ENCODE results near the gene CDC42BPB. TPM values are rescaled to one million over a fixed set of nuclear protein-coding genes. Genes with fewer than 3 reads are reported as not detected.

The CDC42BPB gene
- total and polyA plus RNA-seq, 2 of the 13 experiments (the other 11 are each of a cell fraction or from before 2014, with no cell fraction given) = 19.7 to 32.3 TPM

DNA sequence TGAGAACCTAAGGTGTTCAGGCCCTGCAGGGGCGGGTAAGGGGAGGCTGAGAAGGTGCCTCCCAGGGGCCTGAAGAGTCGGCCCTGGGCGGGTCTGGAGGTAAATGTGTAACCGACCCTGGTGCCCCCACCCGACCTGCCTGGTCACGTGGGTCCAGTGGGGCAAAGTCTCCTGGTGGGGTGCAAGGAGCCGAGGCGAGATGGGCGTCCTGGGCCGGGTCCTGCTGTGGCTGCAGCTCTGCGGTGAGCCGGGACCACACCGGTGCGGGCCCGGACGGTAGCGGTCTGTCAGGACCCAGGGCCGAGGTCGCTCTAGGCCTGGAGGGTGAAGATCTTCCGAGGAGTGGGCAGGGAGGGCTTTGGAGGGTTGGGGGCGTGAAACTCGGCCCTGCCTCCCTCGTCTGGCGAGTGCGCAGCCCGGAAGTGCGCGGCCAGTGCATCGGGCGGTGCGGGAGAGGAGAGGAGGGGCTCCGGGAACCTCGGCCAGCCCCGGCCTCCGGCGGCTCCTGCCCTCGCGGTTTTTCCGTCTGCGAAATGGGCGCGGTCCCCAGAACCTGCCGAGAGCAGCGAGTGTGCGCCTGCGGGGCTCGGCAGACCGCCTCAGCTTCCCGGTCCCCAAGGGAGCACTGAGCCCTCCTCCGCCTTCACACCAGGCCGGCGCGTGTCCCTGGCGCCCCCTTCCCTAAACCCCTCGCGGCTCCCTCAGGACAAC is 134.7 kb downstream of the CDC42BPB start, which contains the start of gene AMN (continued):
- TF ChIP-seq, protein P1, sequence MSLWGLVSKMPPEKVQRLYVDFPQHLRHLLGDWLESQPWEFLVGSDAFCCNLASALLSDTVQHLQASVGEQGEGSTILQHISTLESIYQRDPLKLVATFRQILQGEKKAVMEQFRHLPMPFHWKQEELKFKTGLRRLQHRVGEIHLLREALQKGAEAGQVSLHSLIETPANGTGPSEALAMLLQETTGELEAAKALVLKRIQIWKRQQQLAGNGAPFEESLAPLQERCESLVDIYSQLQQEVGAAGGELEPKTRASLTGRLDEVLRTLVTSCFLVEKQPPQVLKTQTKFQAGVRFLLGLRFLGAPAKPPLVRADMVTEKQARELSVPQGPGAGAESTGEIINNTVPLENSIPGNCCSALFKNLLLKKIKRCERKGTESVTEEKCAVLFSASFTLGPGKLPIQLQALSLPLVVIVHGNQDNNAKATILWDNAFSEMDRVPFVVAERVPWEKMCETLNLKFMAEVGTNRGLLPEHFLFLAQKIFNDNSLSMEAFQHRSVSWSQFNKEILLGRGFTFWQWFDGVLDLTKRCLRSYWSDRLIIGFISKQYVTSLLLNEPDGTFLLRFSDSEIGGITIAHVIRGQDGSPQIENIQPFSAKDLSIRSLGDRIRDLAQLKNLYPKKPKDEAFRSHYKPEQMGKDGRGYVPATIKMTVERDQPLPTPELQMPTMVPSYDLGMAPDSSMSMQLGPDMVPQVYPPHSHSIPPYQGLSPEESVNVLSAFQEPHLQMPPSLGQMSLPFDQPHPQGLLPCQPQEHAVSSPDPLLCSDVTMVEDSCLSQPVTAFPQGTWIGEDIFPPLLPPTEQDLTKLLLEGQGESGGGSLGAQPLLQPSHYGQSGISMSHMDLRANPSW (CRISPR knock-in tag; IDR thresholded peaks at IDR 0.05; ENCODE audit: borderline replicate concordance) = no peak
- TF ChIP-seq NKX3-1 (CRISPR knock-in tag; IDR thresholded peaks at IDR 0.05) (no peak), CHD4 (IDR thresholded peaks at IDR 0.05; ENCODE audit: borderline replicate concordance, low read length) (no peak), THYN1 (CRISPR knock-in tag; IDR thresholded peaks at IDR 0.05; ENCODE audit: borderline replicate concordance, low read depth) (no peak), SIN3B (IDR thresholded peaks at IDR 0.05; ENCODE audit: low read length) (no peak), ZNF572 (CRISPR knock-in tag; IDR thresholded peaks at IDR 0.05) (0 out of 2 replicates have a peak, but pooled peaks have one; percentile 3), MED13 (CRISPR knock-in tag; IDR thresholded peaks at IDR 0.05) (0 out of 2 replicates have a peak, but pooled peaks have one; percentile 53), PHF8 (CRISPR knock-in tag; IDR thresholded peaks at IDR 0.05) (peak; percentile 99), ZNF143 (CRISPR knock-in tag; IDR thresholded peaks at IDR 0.05) (no peak), ZNF225 (CRISPR knock-in tag; IDR thresholded peaks at IDR 0.05) (0 out of 2 replicates have a peak, but pooled peaks have one; percentile 22), RFX3 (CRISPR knock-in tag; IDR thresholded peaks at IDR 0.05) (no peak), ZNF589 (CRISPR knock-in tag; conservative IDR thresholded peaks at IDR 0.05) (no peak)
- TF ChIP-seq, protein P2, sequence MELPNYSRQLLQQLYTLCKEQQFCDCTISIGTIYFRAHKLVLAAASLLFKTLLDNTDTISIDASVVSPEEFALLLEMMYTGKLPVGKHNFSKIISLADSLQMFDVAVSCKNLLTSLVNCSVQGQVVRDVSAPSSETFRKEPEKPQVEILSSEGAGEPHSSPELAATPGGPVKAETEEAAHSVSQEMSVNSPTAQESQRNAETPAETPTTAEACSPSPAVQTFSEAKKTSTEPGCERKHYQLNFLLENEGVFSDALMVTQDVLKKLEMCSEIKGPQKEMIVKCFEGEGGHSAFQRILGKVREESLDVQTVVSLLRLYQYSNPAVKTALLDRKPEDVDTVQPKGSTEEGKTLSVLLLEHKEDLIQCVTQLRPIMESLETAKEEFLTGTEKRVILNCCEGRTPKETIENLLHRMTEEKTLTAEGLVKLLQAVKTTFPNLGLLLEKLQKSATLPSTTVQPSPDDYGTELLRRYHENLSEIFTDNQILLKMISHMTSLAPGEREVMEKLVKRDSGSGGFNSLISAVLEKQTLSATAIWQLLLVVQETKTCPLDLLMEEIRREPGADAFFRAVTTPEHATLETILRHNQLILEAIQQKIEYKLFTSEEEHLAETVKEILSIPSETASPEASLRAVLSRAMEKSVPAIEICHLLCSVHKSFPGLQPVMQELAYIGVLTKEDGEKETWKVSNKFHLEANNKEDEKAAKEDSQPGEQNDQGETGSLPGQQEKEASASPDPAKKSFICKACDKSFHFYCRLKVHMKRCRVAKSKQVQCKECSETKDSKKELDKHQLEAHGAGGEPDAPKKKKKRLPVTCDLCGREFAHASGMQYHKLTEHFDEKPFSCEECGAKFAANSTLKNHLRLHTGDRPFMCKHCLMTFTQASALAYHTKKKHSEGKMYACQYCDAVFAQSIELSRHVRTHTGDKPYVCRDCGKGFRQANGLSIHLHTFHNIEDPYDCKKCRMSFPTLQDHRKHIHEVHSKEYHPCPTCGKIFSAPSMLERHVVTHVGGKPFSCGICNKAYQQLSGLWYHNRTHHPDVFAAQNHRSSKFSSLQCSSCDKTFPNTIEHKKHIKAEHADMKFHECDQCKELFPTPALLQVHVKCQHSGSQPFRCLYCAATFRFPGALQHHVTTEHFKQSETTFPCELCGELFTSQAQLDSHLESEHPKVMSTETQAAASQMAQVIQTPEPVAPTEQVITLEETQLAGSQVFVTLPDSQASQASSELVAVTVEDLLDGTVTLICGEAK (IDR thresholded peaks at IDR 0.05) = no peak
- TF ChIP-seq, protein P2 (CRISPR knock-in tag; IDR thresholded peaks at IDR 0.05) = peak; percentile 45; the same call in 1 of the 2 replicates
- TF ChIP-seq, protein P3, sequence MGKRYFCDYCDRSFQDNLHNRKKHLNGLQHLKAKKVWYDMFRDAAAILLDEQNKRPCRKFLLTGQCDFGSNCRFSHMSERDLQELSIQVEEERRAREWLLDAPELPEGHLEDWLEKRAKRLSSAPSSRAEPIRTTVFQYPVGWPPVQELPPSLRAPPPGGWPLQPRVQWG (CRISPR knock-in tag; IDR thresholded peaks at IDR 0.05; ENCODE audit: borderline replicate concordance, low read depth) = no peak
- TF ChIP-seq, protein P4, sequence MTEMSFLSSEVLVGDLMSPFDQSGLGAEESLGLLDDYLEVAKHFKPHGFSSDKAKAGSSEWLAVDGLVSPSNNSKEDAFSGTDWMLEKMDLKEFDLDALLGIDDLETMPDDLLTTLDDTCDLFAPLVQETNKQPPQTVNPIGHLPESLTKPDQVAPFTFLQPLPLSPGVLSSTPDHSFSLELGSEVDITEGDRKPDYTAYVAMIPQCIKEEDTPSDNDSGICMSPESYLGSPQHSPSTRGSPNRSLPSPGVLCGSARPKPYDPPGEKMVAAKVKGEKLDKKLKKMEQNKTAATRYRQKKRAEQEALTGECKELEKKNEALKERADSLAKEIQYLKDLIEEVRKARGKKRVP (CRISPR knock-in tag; IDR thresholded peaks at IDR 0.05) = no peak
